Liver (tissue), 9 donors: ENCODE data around the gene SLC38A10. TPM values are rescaled to one million over a fixed set of nuclear protein-coding genes. Genes with fewer than 3 reads are reported as not detected.

Experiments used
- DNase-seq: peaks from one replicate; pipeline ENCODE4 v3.0.0-alpha.2; 2017; ENCODE audit warnings: low spot score
- H3K27ac ChIP-seq, 2 donors: one replicate each; pipeline ENCODE4 v1.7.0; 2013; ENCODE audit warnings: inconsistent platforms in 2 of 2, low read length in 2 of 2, control low read depth in 1 of 2, low read depth in 1 of 2, mild to moderate bottlenecking in 1 of 2
- H3K27me3 ChIP-seq, 4 donors: one replicate each; pipeline versions ENCODE4 v1.6.1 to v1.7.0; 2013; ENCODE audit warnings: low read length in 3 of 4, inconsistent platforms in 1 of 4, mild to moderate bottlenecking in 1 of 4, moderate library complexity in 1 of 4; ENCODE audit not compliant: control insufficient read depth in 4 of 4, insufficient read depth in 4 of 4
- H3K36me3 ChIP-seq, 4 donors: one replicate each; pipeline versions ENCODE4 v1.6.1 to v1.7.0; 2013; ENCODE audit warnings: low read length in 3 of 4, mild to moderate bottlenecking in 3 of 4, low read depth in 1 of 4, moderate library complexity in 1 of 4; ENCODE audit not compliant: control insufficient read depth in 4 of 4, insufficient read depth in 3 of 4
- H3K4me1 ChIP-seq, 4 donors: one replicate each; pipeline versions ENCODE4 v1.6.1 to v1.7.0; 2013; ENCODE audit warnings: low read length in 3 of 4, mild to moderate bottlenecking in 3 of 4, moderate library complexity in 1 of 4; ENCODE audit not compliant: control insufficient read depth in 4 of 4, insufficient read depth in 4 of 4
- H3K4me3 ChIP-seq, 3 donors: one replicate each; pipeline versions ENCODE4 v1.6.1 to v1.7.0; 2013; ENCODE audit warnings: low read length in 3 of 3, control low read depth in 1 of 3, low read depth in 1 of 3, mild to moderate bottlenecking in 1 of 3
- H3K9ac ChIP-seq, 2 donors: one replicate each; pipeline ENCODE4 v1.7.0; 2013; ENCODE audit warnings: low read length in 2 of 2, mild to moderate bottlenecking in 2 of 2, moderate library complexity in 2 of 2, control low read depth in 1 of 2, low read depth in 1 of 2
- H3K9me3 ChIP-seq, 4 donors: one replicate each; pipeline versions ENCODE4 v1.6.1 to v1.7.0; 2013; ENCODE audit warnings: low read length in 3 of 4; ENCODE audit not compliant: control insufficient read depth in 4 of 4
- EGR1 ChIP-seq, 2 donors: IDR thresholded peaks; 2 replicates each; pipeline ENCODE4 v1.6.1; 2016 to 2018; ENCODE audit warnings: antibody characterized with exemption in 2 of 2, low read depth in 2 of 2
- FOXA1 ChIP-seq: IDR thresholded peaks from 2 replicates; pipeline ENCODE4 v1.6.1; 2016; ENCODE audit warnings: antibody characterized with exemption
- FOXA2 ChIP-seq: IDR thresholded peaks from 2 replicates; pipeline ENCODE4 v1.6.1; 2016; ENCODE audit warnings: antibody characterized with exemption
- GABPA ChIP-seq, 2 donors: IDR thresholded peaks in 1 of 2; conservative IDR thresholded peaks in 1 of 2; 2 replicates each; pipeline ENCODE4 v1.6.1; 2016; ENCODE audit warnings: antibody characterized with exemption in 2 of 2, mild to moderate bottlenecking in 1 of 2, moderate library complexity in 1 of 2
- HNF4A ChIP-seq, 2 donors: conservative IDR thresholded peaks; 2 replicates each; pipeline ENCODE4 v1.6.1; 2016; ENCODE audit warnings: antibody characterized with exemption in 2 of 2, mild to moderate bottlenecking in 2 of 2
- HNF4G ChIP-seq: IDR thresholded peaks from 2 replicates; pipeline ENCODE4 v1.6.1; 2016; ENCODE audit warnings: antibody characterized with exemption
- JUND ChIP-seq, 2 donors: IDR thresholded peaks; 2 replicates each; pipeline ENCODE4 v1.6.1; 2016; ENCODE audit warnings: antibody characterized with exemption in 2 of 2
- NR2F2 ChIP-seq: IDR thresholded peaks from 2 replicates; pipeline ENCODE4 v1.6.1; 2016; ENCODE audit warnings: antibody characterized with exemption
- RAD21 ChIP-seq, 2 donors: IDR thresholded peaks; 2 replicates each; pipeline ENCODE4 v1.6.1; 2016; ENCODE audit warnings: antibody characterized with exemption in 2 of 2, mild to moderate bottlenecking in 2 of 2
- RXRA ChIP-seq, 2 donors: IDR thresholded peaks; 2 replicates each; pipeline ENCODE4 v1.6.1; 2017 to 2018; ENCODE audit warnings: antibody characterized with exemption in 2 of 2, mild to moderate bottlenecking in 1 of 2
- SP1 ChIP-seq: IDR thresholded peaks from 2 replicates; pipeline ENCODE4 v1.6.1; 2018; ENCODE audit warnings: antibody characterized with exemption, mild to moderate bottlenecking
- TAF1 ChIP-seq: conservative IDR thresholded peaks from 2 replicates; pipeline ENCODE4 v1.6.1; 2016; ENCODE audit warnings: antibody characterized with exemption, mild to moderate bottlenecking
- YY1 ChIP-seq: IDR thresholded peaks from 2 replicates; pipeline ENCODE4 v1.6.1; 2016; ENCODE audit warnings: antibody characterized with exemption, mild to moderate bottlenecking
- WGBS: extraction: QIAGEN DNeasy Blood & Tissue Kit; methylation state at CpG from one replicate; pipeline ENCODE4 v1.1.7; 2013; 5-methylcytosine and 5-hydroxymethylcytosine counted together
- polyA plus RNA-seq, 2 donors: library from polyadenylated mRNA; stranded (reverse) in 1 of 2; unstranded in 1 of 2; fragments of 200-250 nt in 1 of 2; fragments of >200 nt in 1 of 2; fragmentation: Nextera tagmentation in 1 of 2; extraction: Ambion mirVana in 1 of 2; gene quantifications; one replicate each; pipeline versions ENCODE4 v1.2.1 to v1.2.3, GENCODE V29; 2013 to 2015
- total RNA-seq, 2 donors: library from RNA; depleted of rRNA; stranded (reverse); fragments of >200 nt; gene quantifications; one replicate each; pipeline ENCODE4 v1.2.3, GENCODE V29; 2014
- TF ChIP-seq, protein P1 (sequence below): IDR thresholded peaks from 2 replicates; pipeline ENCODE4 v1.6.1; 2016; ENCODE audit warnings: antibody characterized with exemption
- TF ChIP-seq, protein P2 (sequence below): IDR thresholded peaks from 2 replicates; pipeline ENCODE4 v1.6.1; 2016; ENCODE audit warnings: antibody characterized with exemption, mild to moderate bottlenecking
- TF ChIP-seq, protein P3 (sequence below): IDR thresholded peaks from 2 replicates; pipeline ENCODE4 v1.6.1; 2016; ENCODE audit warnings: antibody characterized with exemption
- TF ChIP-seq, protein P4 (sequence below): IDR thresholded peaks from 2 replicates; pipeline ENCODE4 v1.6.1; 2016; ENCODE audit warnings: antibody characterized with exemption
- TF ChIP-seq, protein P5 (sequence below): fragments of 150-350 bp; IDR thresholded peaks from 2 replicates; pipeline ENCODE4 v1.5.1; 2017; ENCODE audit warnings: improper control_type of control experiment, low read depth, low read length; ENCODE audit not compliant: missing input control
- donor health status: healthy.
- donor health status: healthy.
- donor health status: healthy.
- donor health status: healthy.
- donor health status: healthy.

Gene SLC38A10
- total and polyA plus RNA-seq, 4 donors: 29.3 to 117 (median 54.7) TPM

- peak overlapping the region; percentile 8 to 57 for H3K27ac ChIP-seq
- peaks cover 20 to 47% (median 33%) of the 10 kb centered on the region in 4 donors for H3K4me1 ChIP-seq
- TF ChIP-seq HNF4A (conservative IDR thresholded peaks at IDR 0.05) (no peak), RXRA (IDR thresholded peaks at IDR 0.05) (no peak)
- no peaks in the 10 kb centered on the region for H3K9me3 ChIP-seq
- H3K27me3 ChIP-seq: no peaks in the 10 kb centered on the region
- H3K36me3 ChIP-seq: no peaks in the 10 kb centered on the region
- WGBS: 94% methylated on average over 17 of the region's 17 CpGs
- no peak for DNase-seq
- H3K4me3 ChIP-seq: no peak overlapping the region
- no peak overlapping the region for H3K9ac ChIP-seq
Observed at GRCh38 chr17:81324177-81324850, 29.2 kb upstream of the SLC38A10 start.

DNA sequence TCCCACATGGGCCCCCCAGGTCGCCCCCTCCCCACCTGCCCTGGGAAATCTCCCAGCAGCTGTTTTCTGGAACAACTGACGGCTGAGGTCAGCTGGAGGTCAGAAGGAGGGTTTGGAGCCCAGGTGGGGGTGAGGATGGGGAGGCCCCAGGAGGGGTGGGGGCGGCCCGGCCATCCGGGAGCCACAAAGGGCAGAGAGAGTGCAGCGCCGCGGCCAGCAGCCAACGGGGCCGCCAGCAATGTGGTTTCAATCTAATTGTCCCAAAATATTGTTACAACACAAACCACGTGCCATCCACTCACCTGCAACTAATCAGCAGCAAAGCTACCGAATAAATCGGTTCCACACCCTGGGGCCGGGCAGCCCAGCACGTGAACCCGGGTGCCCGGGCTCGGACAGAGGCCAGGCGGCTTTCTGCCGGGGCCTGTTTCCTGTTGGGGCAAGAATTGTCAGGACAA is 28.3 kb upstream of the SLC38A10 start:
- TF ChIP-seq, protein P1, sequence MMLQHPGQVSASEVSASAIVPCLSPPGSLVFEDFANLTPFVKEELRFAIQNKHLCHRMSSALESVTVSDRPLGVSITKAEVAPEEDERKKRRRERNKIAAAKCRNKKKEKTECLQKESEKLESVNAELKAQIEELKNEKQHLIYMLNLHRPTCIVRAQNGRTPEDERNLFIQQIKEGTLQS: no peak
- TF ChIP-seq, protein P2, sequence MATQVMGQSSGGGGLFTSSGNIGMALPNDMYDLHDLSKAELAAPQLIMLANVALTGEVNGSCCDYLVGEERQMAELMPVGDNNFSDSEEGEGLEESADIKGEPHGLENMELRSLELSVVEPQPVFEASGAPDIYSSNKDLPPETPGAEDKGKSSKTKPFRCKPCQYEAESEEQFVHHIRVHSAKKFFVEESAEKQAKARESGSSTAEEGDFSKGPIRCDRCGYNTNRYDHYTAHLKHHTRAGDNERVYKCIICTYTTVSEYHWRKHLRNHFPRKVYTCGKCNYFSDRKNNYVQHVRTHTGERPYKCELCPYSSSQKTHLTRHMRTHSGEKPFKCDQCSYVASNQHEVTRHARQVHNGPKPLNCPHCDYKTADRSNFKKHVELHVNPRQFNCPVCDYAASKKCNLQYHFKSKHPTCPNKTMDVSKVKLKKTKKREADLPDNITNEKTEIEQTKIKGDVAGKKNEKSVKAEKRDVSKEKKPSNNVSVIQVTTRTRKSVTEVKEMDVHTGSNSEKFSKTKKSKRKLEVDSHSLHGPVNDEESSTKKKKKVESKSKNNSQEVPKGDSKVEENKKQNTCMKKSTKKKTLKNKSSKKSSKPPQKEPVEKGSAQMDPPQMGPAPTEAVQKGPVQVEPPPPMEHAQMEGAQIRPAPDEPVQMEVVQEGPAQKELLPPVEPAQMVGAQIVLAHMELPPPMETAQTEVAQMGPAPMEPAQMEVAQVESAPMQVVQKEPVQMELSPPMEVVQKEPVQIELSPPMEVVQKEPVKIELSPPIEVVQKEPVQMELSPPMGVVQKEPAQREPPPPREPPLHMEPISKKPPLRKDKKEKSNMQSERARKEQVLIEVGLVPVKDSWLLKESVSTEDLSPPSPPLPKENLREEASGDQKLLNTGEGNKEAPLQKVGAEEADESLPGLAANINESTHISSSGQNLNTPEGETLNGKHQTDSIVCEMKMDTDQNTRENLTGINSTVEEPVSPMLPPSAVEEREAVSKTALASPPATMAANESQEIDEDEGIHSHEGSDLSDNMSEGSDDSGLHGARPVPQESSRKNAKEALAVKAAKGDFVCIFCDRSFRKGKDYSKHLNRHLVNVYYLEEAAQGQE: no peak
- peak; percentile 74 to 90 for TF ChIP-seq RXRA (IDR thresholded peaks at IDR 0.05)
- no peak for TF ChIP-seq TAF1
- TF ChIP-seq, protein P3, sequence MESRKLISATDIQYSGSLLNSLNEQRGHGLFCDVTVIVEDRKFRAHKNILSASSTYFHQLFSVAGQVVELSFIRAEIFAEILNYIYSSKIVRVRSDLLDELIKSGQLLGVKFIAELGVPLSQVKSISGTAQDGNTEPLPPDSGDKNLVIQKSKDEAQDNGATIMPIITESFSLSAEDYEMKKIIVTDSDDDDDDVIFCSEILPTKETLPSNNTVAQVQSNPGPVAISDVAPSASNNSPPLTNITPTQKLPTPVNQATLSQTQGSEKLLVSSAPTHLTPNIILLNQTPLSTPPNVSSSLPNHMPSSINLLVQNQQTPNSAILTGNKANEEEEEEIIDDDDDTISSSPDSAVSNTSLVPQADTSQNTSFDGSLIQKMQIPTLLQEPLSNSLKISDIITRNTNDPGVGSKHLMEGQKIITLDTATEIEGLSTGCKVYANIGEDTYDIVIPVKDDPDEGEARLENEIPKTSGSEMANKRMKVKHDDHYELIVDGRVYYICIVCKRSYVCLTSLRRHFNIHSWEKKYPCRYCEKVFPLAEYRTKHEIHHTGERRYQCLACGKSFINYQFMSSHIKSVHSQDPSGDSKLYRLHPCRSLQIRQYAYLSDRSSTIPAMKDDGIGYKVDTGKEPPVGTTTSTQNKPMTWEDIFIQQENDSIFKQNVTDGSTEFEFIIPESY: peak; percentile 44
- TF ChIP-seq HNF4G: no peak
- TF ChIP-seq FOXA1: no peak
- TF ChIP-seq RAD21 (IDR thresholded peaks at IDR 0.05): peak; percentile 43 to 52
- TF ChIP-seq, protein P4, sequence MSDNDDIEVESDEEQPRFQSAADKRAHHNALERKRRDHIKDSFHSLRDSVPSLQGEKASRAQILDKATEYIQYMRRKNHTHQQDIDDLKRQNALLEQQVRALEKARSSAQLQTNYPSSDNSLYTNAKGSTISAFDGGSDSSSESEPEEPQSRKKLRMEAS: peak; percentile 85
- TF ChIP-seq FOXA2: no peak
- TF ChIP-seq EGR1 (IDR thresholded peaks at IDR 0.05; ENCODE audit: low read depth in 2 of 2): no peak
- TF ChIP-seq YY1: peak; percentile 58
- TF ChIP-seq HNF4A (conservative IDR thresholded peaks at IDR 0.05): peak in 1 of 2 donors; percentile 72
- TF ChIP-seq NR2F2: no peak
- TF ChIP-seq, protein P5, sequence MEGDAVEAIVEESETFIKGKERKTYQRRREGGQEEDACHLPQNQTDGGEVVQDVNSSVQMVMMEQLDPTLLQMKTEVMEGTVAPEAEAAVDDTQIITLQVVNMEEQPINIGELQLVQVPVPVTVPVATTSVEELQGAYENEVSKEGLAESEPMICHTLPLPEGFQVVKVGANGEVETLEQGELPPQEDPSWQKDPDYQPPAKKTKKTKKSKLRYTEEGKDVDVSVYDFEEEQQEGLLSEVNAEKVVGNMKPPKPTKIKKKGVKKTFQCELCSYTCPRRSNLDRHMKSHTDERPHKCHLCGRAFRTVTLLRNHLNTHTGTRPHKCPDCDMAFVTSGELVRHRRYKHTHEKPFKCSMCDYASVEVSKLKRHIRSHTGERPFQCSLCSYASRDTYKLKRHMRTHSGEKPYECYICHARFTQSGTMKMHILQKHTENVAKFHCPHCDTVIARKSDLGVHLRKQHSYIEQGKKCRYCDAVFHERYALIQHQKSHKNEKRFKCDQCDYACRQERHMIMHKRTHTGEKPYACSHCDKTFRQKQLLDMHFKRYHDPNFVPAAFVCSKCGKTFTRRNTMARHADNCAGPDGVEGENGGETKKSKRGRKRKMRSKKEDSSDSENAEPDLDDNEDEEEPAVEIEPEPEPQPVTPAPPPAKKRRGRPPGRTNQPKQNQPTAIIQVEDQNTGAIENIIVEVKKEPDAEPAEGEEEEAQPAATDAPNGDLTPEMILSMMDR: no peak
- peak in 1 of 2 donors; percentile 61 for TF ChIP-seq GABPA (IDR thresholded peaks at IDR 0.05 in 1 of 2, conservative IDR thresholded peaks at IDR 0.05 in 1 of 2)
- TF ChIP-seq JUND (IDR thresholded peaks at IDR 0.05): peak in 1 of 2 donors; percentile 62
- peak; percentile 66 for TF ChIP-seq SP1
- WGBS: 37% methylated on average over 20 of the region's 20 CpGs
- no peaks in the 10 kb centered on the region for H3K9me3 ChIP-seq
- DNase-seq: no peak
- no peak overlapping the region for H3K9ac ChIP-seq
- H3K27me3 ChIP-seq: no peaks in the 10 kb centered on the region
- no peaks in the 10 kb centered on the region for H3K36me3 ChIP-seq
- H3K4me3 ChIP-seq: no peak overlapping the region
- peaks cover 16 to 39% (median 27%) of the 10 kb centered on the region in 4 donors for H3K4me1 ChIP-seq
- peak overlapping the region; percentile 8 to 57 for H3K27ac ChIP-seq
